Activated T-helper 9 cell treated with anti-CD3 and anti-CD28 coated beads, Interleukin-2, amount 50 U/mL, for 16 hours (primary cell): ENCODE data around the gene CGNL1.

ENCODE experiments used
- DNase-seq: peaks from one replicate; pipeline ENCODE4 v3.0.0-alpha.2; 2020; ENCODE audit warnings: low read depth

CGNL1 gene

DNA sequence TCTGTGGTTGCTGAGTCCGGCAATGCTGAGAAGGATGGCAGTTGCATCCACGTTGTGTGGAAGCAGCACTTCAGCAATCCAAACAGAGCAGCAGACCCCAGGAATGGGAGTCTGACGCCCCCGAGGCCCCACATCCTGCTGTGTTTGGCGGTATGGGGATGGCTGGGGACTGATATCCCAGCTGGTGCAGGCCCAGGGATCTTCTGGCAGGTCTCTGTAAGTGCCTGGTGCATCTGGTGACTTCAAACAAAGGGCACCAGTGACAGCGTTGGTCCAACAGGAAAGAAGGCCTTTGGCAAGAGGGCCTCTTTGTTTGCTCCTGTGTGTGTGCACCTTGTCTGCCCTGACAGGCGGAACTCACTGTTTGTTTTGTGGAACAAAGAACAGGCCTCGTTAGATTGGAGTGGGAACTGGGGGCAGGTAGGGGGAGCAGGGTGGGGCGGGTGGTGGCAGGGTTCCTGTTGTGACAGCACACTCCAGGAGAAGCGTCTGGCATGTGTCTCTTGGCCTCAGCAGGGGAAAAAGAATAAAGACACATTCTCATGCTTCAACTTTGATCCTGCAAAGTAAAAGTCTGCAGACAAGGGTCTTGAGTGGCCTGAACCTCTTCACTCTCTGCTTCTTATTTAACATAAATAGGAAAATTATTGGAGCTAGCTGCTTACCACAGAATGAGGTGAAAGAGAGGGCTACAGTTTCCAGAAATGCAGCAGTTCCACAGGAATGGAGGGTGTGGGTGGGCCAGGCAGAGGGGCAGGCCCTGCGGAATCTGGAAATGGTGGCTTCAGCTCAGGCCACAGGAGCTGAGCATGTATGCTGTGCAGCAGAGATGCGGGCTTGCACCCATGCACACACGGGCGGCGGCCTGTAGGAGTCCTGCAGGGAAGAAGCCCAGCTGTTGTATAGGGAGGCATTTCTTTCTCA is 120.9 kb downstream of the CGNL1 start:
- no peak for DNase-seq

- no peak for DNase-seq
These were observed 124.0 kb downstream of the CGNL1 start for GRCh38 chr15:57500256-57500655.

- DNase-seq: no peak
These were observed 124.8 kb downstream of the CGNL1 start for GRCh38 chr15:57500979-57501576.

DNA sequence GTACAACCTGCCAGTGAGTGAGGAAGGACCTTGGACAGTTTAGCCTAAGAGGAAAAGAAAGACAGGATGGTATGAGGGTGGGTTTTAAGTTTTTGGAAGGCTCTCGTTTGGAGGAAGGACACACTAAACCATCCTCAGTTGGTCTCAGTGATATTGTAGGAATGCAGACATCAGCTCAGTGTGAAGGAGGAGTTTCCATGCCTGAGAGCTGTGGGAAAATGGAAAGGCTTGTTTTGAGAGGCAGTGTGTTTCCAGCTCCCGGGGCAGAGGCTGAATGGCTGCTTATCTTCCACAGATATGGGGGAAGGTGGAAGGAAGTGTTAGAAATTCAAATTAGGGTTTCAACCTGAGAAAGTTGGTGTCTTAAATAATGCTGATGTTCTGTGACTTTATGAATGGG is 125.8 kb downstream of the CGNL1 start:
- no peak for DNase-seq

GRCh38 chr15:57503051-57503702 is 126.9 kb downstream of the CGNL1 start:
- DNase-seq: no peak

DNA sequence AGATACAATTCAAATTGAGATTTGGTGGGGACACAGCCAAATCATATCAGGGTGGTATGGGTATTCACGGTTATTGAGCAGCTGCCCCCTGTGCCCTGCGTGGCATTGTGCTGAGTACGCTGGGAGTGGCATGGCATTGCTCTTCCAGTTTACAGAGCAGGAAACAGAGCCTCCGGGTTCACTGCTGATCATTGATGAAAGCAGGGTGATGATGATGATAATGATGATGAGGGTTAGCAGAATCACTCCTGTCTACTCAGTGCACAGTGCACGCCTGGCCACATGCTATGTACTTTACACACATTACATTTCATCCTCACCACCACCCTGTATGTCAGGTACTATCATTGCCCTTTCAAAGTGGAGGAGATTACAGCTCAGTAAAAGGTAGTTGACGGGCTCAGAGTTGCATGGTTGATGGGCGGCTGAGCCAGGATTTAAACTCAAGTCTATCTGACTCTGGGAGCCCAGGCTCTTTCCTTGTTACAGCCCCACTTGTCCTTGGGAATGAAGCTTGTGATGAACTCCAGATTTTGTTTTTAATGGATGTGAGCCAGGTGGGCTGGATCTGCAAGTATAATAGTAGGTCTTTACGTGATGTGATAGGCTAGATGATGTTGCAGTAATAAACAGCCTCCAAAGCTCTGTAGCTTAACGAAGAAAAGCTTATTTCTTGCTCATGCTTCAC is 127.8 kb downstream of the CGNL1 start:
- no peak for DNase-seq

GRCh38 chr15:57504599-57504940 is 128.3 kb downstream of the CGNL1 start:
- DNase-seq: no peak

DNA sequence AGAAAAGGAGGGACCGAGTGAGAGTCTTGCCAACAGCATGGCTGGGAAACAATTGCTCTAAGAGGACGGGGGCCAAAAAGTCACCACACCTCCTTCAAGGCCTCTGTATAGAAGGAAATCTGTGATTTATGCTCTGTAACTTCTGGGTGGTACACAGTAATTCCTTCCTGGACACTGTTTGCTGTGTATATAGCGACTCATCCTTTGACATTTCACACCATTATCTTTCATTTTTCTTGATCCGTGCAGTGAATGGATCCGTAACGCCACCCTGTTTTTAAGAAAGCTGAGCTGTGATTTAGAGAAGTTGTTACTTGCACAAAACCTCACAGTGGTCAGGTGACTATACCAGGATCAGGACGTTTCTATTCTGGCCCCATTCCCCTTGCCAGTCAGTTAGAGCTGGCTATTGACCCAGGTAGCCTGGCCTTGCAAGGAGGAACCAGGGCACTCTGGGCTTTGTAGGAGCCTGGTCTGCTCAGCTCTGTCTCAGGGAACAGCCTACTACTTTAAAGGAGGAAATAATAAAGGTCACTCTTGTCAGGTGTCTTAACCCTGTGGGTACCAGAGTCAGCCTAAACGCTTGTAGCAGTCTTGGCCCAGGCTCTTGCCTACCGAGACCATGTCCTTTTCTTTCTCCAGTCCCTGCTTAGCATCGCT is 128.9 kb downstream of the CGNL1 start:
- no peak for DNase-seq

DNA sequence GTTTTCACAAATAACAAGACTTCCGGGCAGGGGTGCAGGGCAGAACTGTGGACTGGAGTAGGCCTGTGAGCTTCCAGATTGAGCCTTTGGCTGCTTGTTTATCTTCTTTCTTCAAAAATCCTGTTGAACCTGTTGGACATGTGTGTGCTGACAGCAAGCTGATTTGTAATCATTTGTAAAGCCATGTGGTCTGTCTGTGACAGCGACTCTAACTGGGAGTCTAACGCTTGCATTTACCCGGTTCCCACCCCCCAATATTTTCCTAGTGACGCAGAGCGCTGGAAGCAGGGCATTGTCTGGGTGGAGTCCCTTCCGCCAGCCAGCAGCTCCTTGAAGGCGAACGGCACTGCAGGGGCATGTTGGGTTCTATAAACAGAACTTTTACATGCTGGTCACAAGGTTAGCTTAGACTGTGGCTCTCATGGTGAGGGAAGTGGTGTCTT is 129.7 kb downstream of the CGNL1 start:
- no peak for DNase-seq

- no peak for DNase-seq
These were observed 130.1 kb downstream of the CGNL1 start for GRCh38 chr15:57506422-57506821.

DNA sequence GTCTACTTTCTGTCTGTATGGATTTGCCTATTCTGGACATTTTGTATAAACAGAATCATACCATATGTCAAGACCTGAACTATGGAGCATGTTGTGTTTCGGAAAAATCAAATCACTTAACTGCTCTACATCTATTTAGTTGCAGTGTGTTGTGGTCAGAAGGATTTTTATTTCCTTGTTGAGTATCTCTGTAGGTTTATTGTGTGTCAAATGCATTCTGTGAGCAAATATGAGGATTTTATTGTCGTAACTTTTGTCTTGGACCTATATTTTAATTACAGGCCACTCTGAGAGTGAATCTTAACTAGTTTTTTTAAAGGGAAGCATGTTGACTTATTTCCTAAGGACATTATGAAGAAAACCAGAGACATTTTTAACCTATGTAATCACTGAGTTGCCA is 130.8 kb downstream of the CGNL1 start:
- no peak for DNase-seq

DNA sequence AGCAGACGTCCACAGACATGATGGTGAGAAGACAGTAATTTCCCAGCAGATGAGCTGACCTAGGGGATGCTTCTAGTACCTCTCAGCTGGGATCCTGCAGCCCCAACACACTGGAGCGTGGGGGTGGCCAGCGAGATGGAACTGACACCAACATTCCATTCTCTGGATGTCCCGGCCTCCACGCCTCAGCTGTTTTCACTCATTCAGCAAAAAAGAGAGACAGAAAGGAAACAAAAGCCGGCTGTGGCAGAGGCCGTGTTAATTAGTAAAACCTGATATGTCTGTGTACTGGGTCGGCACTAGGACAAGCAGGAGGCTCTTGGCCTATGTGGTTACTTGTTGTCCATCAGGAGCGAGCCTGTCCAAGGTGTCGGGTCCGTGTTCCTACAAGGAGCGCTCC is 132.8 kb downstream of the CGNL1 start:
- DNase-seq: no peak

GRCh38 chr15:57509965-57510364 is 133.7 kb downstream of the CGNL1 start:
- DNase-seq: no peak

DNA sequence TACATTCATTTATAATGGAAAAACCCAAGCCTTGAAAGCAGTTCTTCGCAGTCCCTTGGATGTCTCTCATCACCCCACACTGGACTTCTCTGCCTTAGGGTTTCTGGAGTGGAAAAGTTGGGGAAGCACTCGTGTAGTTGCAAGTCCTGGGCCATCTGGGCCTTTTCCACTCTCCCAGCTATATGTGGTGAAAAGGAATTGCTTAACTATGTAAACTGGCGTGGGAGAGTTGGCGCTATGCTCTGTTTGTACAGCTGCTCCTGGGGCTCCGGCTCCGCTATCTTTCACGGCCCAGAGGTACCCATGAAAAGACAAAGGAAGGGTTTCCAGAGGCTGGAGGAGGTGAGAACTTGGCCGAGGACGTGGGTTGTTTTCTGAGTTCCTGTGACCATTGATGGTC is 134.3 kb downstream of the CGNL1 start:
- DNase-seq: no peak

GRCh38 chr15:57516327-57517029 is 140.2 kb downstream of the CGNL1 start:
- DNase-seq: no peak

DNA sequence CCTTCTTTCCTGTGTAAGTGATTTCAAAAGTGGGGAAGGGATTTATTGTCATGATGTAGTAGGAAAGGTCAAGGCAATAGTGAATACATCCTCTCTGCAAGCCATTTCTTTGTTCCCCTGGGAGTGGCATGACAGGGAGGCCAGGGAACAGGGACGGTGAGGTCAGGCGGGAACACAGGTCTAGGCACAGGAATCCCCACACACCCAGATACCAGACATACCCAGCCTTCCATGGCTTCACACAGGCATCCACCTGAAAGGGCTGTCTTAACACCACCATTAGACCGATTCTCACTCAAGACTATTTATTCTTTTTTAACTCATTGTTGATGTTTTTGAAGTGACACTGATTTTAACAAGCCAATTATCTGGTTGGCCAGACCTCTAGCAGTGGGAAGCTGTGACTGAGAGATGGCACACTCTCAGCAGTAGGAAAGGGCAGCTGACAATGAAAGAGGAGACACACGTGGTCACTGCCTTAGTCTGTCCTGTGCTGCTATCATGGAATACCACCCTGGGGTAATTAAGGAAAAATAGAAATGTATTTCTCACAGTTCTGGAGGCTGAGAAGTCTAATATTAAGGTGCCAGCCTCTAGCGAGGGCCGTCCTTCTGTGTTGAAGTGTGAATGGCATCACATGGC is 140.8 kb downstream of the CGNL1 start:
- DNase-seq: no peak

- DNase-seq: no peak
These were observed 142.6 kb downstream of the CGNL1 start for GRCh38 chr15:57518779-57519405.

DNA sequence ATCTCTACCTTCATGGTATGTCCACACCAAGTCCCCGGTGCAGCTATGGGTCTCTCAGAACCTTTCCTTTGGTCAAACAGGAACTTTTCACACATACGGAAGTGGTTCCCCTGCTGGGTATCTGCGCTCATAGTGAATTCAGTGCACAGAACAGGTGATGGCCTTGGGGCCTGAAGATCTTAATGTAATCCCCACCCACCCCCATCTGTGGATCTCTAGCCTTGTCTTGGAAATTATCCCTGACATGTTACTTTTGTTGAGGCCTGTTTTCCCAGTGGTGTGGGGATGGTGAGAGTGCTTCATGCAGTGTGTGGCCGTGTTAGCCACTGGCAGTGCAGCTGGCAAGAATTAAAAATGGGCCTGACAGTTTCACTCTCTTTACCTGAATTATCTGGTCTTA is 143.5 kb downstream of the CGNL1 start:
- DNase-seq: no peak

DNA sequence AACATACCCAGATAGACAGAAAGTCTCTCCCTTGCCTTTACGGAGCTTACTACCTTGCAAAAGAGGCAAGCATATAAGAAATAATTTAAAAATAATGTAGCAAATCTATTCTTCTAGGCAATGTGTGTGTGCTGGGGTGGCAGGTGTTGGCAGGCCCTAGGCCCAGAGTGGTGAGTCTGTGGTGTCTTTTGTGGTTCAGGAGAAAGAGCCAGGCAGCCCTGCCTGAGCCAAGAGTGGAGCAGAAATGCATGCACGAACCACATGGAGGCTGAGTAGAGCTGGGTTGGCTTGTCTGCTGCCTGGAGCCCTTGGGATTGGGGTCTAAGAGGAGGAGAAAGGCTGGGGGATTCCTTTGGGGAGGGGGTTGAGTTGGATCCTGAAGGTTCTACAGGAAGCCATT is 145.2 kb downstream of the CGNL1 start:
- no peak for DNase-seq

DNA sequence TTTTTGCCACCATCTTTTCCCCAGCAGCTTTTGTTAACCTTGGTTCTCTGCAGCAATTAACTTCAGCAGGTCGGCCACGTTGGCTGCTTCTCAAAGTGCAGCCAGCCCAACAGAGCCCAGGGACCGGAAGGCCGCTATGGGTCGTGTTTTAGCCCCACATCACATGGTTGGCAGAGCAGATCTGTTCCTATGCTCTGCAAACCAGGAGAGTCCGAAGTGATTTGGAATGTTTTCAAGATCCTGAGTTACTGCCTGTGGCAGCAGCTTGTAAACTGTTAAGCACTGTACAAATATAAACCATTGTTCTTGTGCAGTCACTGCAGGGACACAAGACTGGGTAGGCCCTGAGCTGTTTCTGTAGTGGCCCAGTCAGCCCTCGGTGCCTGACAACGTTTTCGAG is 145.8 kb downstream of the CGNL1 start:
- no peak for DNase-seq
